Osteocyte (in vitro differentiated cells): Measurements from ENCODE around the gene TRMT5. TPM values are rescaled to one million over a fixed set of nuclear protein-coding genes. Genes with fewer than 3 reads are reported as not detected.

ENCODE experiments used
- DNase-seq: peaks from one replicate; pipeline ENCODE4 v3.0.0; 2021; ENCODE audit warnings: mixed read lengths; ENCODE audit not compliant: unreplicated experiment; ENCODE audit errors: extremely low spot score
- H3K27ac Mint-ChIP-seq: one replicate; pipeline ENCODE4 v1.8.0; 2021; ENCODE audit warnings: mild to moderate bottlenecking, mixed read lengths; ENCODE audit not compliant: unreplicated experiment
- H3K27me3 Mint-ChIP-seq: one replicate; pipeline ENCODE4 v1.8.0; 2021; ENCODE audit warnings: mixed read lengths; ENCODE audit not compliant: unreplicated experiment
- H3K36me3 Mint-ChIP-seq: one replicate; pipeline ENCODE4 v1.8.0; 2021; ENCODE audit warnings: mixed read lengths; ENCODE audit not compliant: unreplicated experiment
- H3K4me1 Mint-ChIP-seq: one replicate; pipeline ENCODE4 v1.8.0; 2021; ENCODE audit warnings: mixed read lengths; ENCODE audit not compliant: unreplicated experiment
- H3K4me3 Mint-ChIP-seq: one replicate; pipeline ENCODE4 v1.8.0; 2021; ENCODE audit warnings: mild to moderate bottlenecking, moderate library complexity, mixed read lengths; ENCODE audit not compliant: unreplicated experiment
- H3K9me3 Mint-ChIP-seq: one replicate; pipeline ENCODE4 v1.8.0; 2021; ENCODE audit warnings: mixed read lengths; ENCODE audit not compliant: unreplicated experiment
- total RNA-seq: library from RNA; stranded (reverse); gene quantifications from 2 replicates; pipeline ENCODE4 v1.2.1, GENCODE V29; 2021
- TF ChIP-seq, protein P1 (sequence below): fragments of 200-600 bp; sonication (generic); IDR thresholded peaks from 2 replicates; pipeline ENCODE4 v1.5.0; 2021; ENCODE audit warnings: antibody characterized with exemption, mild to moderate bottlenecking, moderate library complexity

Gene TRMT5
- total RNA-seq, 1 donor from 2014 or later = 17.0 TPM

- Mint-ChIP-seq H3K36me3 (peaks cover 57% of the 10 kb centered on the region), H3K4me1 (no peaks in the 10 kb centered on the region), H3K27me3 (no peaks in the 10 kb centered on the region), H3K4me3 (no peak overlapping the region), H3K9me3 (peaks cover 43% of the 10 kb centered on the region), H3K27ac (peak overlapping the region; percentile 7)
- DNase-seq = no peak
- TF ChIP-seq, protein P1, sequence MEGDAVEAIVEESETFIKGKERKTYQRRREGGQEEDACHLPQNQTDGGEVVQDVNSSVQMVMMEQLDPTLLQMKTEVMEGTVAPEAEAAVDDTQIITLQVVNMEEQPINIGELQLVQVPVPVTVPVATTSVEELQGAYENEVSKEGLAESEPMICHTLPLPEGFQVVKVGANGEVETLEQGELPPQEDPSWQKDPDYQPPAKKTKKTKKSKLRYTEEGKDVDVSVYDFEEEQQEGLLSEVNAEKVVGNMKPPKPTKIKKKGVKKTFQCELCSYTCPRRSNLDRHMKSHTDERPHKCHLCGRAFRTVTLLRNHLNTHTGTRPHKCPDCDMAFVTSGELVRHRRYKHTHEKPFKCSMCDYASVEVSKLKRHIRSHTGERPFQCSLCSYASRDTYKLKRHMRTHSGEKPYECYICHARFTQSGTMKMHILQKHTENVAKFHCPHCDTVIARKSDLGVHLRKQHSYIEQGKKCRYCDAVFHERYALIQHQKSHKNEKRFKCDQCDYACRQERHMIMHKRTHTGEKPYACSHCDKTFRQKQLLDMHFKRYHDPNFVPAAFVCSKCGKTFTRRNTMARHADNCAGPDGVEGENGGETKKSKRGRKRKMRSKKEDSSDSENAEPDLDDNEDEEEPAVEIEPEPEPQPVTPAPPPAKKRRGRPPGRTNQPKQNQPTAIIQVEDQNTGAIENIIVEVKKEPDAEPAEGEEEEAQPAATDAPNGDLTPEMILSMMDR = no peak
These were observed 24.2 kb downstream of the TRMT5 start for GRCh38 chr14:60956632-60957031.

DNA sequence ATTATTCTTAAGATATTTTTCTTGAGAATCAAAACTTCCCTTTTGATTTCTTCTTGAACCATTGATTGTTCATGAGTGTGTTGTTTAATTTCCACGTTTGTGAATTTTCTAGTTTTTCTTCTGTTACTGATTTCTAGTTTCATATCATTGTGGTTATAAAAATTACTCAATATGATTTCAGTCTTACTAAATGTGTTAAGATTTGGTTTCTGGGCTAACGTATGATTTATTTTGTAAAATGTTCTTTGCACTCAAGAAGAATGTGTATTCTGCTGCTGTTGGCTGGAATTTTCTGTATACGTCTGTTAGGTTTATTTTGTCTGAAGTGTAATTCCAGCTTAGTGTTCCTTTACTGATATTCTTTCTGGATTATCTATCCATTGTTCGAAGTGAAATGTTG lies 24.7 kb downstream of the TRMT5 start:
- TF ChIP-seq, protein P1 = no peak
- H3K9me3 Mint-ChIP-seq = peaks cover 43% of the 10 kb centered on the region
- no peak overlapping the region for H3K4me3 Mint-ChIP-seq
- H3K27me3 Mint-ChIP-seq = no peaks in the 10 kb centered on the region
- no peaks in the 10 kb centered on the region for H3K4me1 Mint-ChIP-seq
- peaks cover 53% of the 10 kb centered on the region for H3K36me3 Mint-ChIP-seq
- DNase-seq = no peak
- no peak overlapping the region for H3K27ac Mint-ChIP-seq

- Mint-ChIP-seq H3K27ac (no peak overlapping the region), H3K9me3 (peaks cover 22% of the 10 kb centered on the region), H3K4me3 (no peak overlapping the region), H3K27me3 (no peaks in the 10 kb centered on the region), H3K36me3 (peaks cover 26% of the 10 kb centered on the region), H3K4me1 (peaks cover 11% of the 10 kb centered on the region)
- TF ChIP-seq, protein P1 = no peak
- no peak for DNase-seq
These were observed 29.0 kb downstream of the TRMT5 start for GRCh38 chr14:60951776-60952435.

GRCh38 chr14:60946773-60947172 lies 34.1 kb downstream of the TRMT5 start:
- H3K27ac Mint-ChIP-seq = no peak overlapping the region
- DNase-seq = no peak
- TF ChIP-seq, protein P1 = no peak
- H3K4me3 Mint-ChIP-seq = no peak overlapping the region
- H3K4me1 Mint-ChIP-seq = peaks cover 25% of the 10 kb centered on the region
- H3K27me3 Mint-ChIP-seq = no peaks in the 10 kb centered on the region
- no peaks in the 10 kb centered on the region for H3K9me3 Mint-ChIP-seq
- H3K36me3 Mint-ChIP-seq = peaks cover 12% of the 10 kb centered on the region

- Mint-ChIP-seq H3K27me3 (no peaks in the 10 kb centered on the region), H3K4me3 (no peak overlapping the region), H3K27ac (no peak overlapping the region), H3K4me1 (peaks cover 25% of the 10 kb centered on the region), H3K9me3 (no peaks in the 10 kb centered on the region), H3K36me3 (peaks cover 12% of the 10 kb centered on the region)
- DNase-seq = no peak
- TF ChIP-seq, protein P1 = no peak
These were observed 34.9 kb downstream of the TRMT5 start for GRCh38 chr14:60945984-60946383.
